ENCODE measurements around the gene CRIM1. TPM values are rescaled to one million over a fixed set of nuclear protein-coding genes. Genes with fewer than 3 reads are reported as not detected.

The CRIM1 gene
- total and polyA plus RNA-seq, 2 of the 8 experiments (the other 6 are each of a cell fraction or from before 2014, with no cell fraction given): 9.4 to 28.4 TPM

DNA sequence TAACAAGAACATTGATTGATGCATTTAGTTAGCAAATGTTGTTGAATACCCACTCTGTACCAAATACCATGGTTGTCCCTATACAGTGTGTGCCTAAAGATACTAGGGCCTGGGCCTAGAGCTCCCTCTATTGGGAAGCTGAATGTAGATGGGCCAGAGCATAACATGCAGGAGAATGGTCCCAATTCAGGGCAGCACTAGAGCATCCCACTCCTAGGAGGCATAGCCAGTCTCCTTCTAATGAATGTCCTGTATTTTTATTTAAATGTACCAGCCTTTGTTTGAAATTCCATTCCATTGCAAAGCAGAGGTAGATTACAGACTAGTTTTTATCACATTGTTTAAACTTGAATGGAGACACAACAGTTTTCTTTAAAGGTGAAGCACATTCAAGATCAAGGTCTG is 151.8 kb downstream of the CRIM1 start:
- Histone ChIP-seq H2BK15ac (ENCODE audit: low read length) (no peak overlapping the region), H3K36me3 (ENCODE audit: control insufficient read depth in 2 of 4, insufficient read depth in 4 of 4, low read length in 3 of 4) (peaks cover 0 to 10% (median 5%) of the 10 kb centered on the region in 4 experiments; a peak in 3 of 8 replicates), H2AK5ac (ENCODE audit: low read depth, low read length) (no peak overlapping the region), H2AFZ (ENCODE audit: low read length) (no peak overlapping the region), H4K91ac (replicated peaks; ENCODE audit: insufficient read length, low read length) (no peak overlapping the region), H3K4me1 (replicated peaks in 1 of 4; ENCODE audit: control insufficient read depth in 3 of 4, insufficient read depth in 4 of 4, low read length in 3 of 4) (peaks cover 0 to 4% (median 0%) of the 10 kb centered on the region in 4 experiments; a peak in 1 of 7 replicates), H3K4ac (replicated peaks; ENCODE audit: insufficient read length, low read depth, low read length) (no peak overlapping the region), H3K9ac (replicated peaks in 1 of 4; ENCODE audit: extremely low read depth in 1 of 4, low read depth in 3 of 4, low read length in 3 of 4) (no peak overlapping the region), H3K23ac (ENCODE audit: insufficient read length) (no peak overlapping the region), H3K4me3 (ENCODE audit: extremely low read depth in 1 of 4, insufficient read depth in 2 of 4, low read depth in 3 of 4, low read length in 4 of 4) (no peak overlapping the region), H3K18ac (ENCODE audit: extremely low read depth, low read length) (no peak overlapping the region), H3K27ac (ENCODE audit: low read depth, low read length) (no peak overlapping the region), H3K4me2 (ENCODE audit: insufficient read depth in 1 of 2, low read depth in 2 of 2, low read length in 2 of 2) (no peak overlapping the region), H3K56ac (replicated peaks; ENCODE audit: insufficient read length, low read depth, low read length) (no peak overlapping the region), H2BK120ac (replicated peaks; ENCODE audit: low read depth, low read length) (no peak overlapping the region), H3K79me2 (ENCODE audit: control insufficient read depth in 1 of 2, insufficient read depth in 2 of 2, low read length in 2 of 2) (no peaks in the 10 kb centered on the region), H3K23me2 (ENCODE audit: low read depth, low read length) (no peaks in the 10 kb centered on the region), H3K27me3 (replicated peaks in 1 of 4; ENCODE audit: control insufficient read depth in 3 of 4, extremely low read depth in 1 of 4, insufficient read depth in 3 of 4, low read length in 3 of 4) (no peaks in the 10 kb centered on the region), H4K20me1 (replicated peaks in 1 of 2; ENCODE audit: control insufficient read depth in 1 of 2, insufficient read depth in 2 of 2, low read length in 2 of 2) (no peaks in the 10 kb centered on the region), H4K5ac (ENCODE audit: insufficient read length, low read depth, low read length) (no peak overlapping the region), H3K14ac (ENCODE audit: insufficient read length) (no peak overlapping the region), H2BK20ac (ENCODE audit: low read length) (no peak overlapping the region), H3K79me1 (ENCODE audit: low read depth, low read length) (no peaks in the 10 kb centered on the region), H3K9me3 (ENCODE audit: insufficient read depth in 2 of 2, low read depth in 1 of 2, low read length in 1 of 2) (no peaks in the 10 kb centered on the region), H4K8ac (ENCODE audit: extremely low read depth, insufficient read depth, low read length) (no peak overlapping the region), H2BK12ac (ENCODE audit: low read depth, low read length) (no peak overlapping the region), H2BK5ac (ENCODE audit: low read depth, low read length) (no peak overlapping the region)
- CTCF ChIA-PET (ENCODE audit: partially characterized antibody): interaction anchor here (0.7 to 2.5 kb wide), 17 partner anchors 14 to 563 kb away, joined by 3 to 27 read pairs (median 3); no protein-coding TSS in a partner anchor
- POLR2A ChIA-PET (ENCODE audit: partially characterized antibody): interaction anchor here (1.0 kb wide), 1 partner anchor 153 kb away, joined by 5 read pairs; the partner anchor contains the start of gene CRIM1
- peak; percentile 94 for FAIRE-seq
- peak in 1 of 2 experiments; percentile 70 for DNase-seq (ENCODE audit: low read depth in 1 of 2, low spot score in 2 of 2)
- TF ChIP-seq MAFK (IDR thresholded peaks at IDR 0.05; ENCODE audit: low read depth, low read length): no peak
- TF ChIP-seq KDM5A (IDR thresholded peaks at IDR 0.05; ENCODE audit: low read length): no peak
- TF ChIP-seq POLR2AphosphoS5 (IDR thresholded peaks at IDR 0.05; ENCODE audit: low read depth, low read length): no peak
- TF ChIP-seq NANOG (IDR thresholded peaks at IDR 0.05; ENCODE audit: insufficient read depth, low read depth, low read length, poor library complexity, severe bottlenecking): no peak
- TF ChIP-seq YY1 (IDR thresholded peaks at IDR 0.05; ENCODE audit: low read depth, low read length): peak; percentile 61
- TF ChIP-seq SP2 (IDR thresholded peaks at IDR 0.05; ENCODE audit: low read length): no peak
- no peak for TF ChIP-seq BRCA1 (IDR thresholded peaks at IDR 0.05; ENCODE audit: low read depth, low read length)
- TF ChIP-seq CHD2 (IDR thresholded peaks at IDR 0.05; ENCODE audit: low read length): no peak
- no peak for TF ChIP-seq KDM1A (IDR thresholded peaks at IDR 0.05; ENCODE audit: borderline replicate concordance, low read length)
- no peak for TF ChIP-seq KDM4A (IDR thresholded peaks at IDR 0.05; ENCODE audit: low read depth, low read length, severe bottlenecking)
- TF ChIP-seq HDAC2 (IDR thresholded peaks at IDR 0.05; ENCODE audit: borderline replicate concordance in 1 of 2, low read depth in 2 of 2, low read length in 2 of 2): peak in 1 of 2 experiments; percentile 53; a peak in 1 of 4 replicates
- TF ChIP-seq, protein P1, sequence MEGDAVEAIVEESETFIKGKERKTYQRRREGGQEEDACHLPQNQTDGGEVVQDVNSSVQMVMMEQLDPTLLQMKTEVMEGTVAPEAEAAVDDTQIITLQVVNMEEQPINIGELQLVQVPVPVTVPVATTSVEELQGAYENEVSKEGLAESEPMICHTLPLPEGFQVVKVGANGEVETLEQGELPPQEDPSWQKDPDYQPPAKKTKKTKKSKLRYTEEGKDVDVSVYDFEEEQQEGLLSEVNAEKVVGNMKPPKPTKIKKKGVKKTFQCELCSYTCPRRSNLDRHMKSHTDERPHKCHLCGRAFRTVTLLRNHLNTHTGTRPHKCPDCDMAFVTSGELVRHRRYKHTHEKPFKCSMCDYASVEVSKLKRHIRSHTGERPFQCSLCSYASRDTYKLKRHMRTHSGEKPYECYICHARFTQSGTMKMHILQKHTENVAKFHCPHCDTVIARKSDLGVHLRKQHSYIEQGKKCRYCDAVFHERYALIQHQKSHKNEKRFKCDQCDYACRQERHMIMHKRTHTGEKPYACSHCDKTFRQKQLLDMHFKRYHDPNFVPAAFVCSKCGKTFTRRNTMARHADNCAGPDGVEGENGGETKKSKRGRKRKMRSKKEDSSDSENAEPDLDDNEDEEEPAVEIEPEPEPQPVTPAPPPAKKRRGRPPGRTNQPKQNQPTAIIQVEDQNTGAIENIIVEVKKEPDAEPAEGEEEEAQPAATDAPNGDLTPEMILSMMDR (IDR thresholded peaks at IDR 0.05; ENCODE audit: control extremely low read depth in 1 of 3, insufficient read depth in 1 of 3, low read depth in 1 of 3, low read length in 3 of 3): peak; percentile 47 to 94 (median 81)
- no peak for TF ChIP-seq CHD1 (IDR thresholded peaks at IDR 0.05; ENCODE audit: low read depth, low read length)
